Stimulated activated effector memory CD8-positive, alpha-beta T cell treated with anti-CD3 and anti-CD28 coated beads, Interleukin-12 subunit alpha, Interleukin-12 subunit beta, amount 100 ng/mL, for 72 hours (primary cell): ENCODE data around the gene ZNF219.
"Not testable (repeated sequence)": the region's sequence is repeated elsewhere in the genome, so short reads cannot be mapped to it uniquely, and the experiment has no call there.

Source experiments
- ATAC-seq: fragments of 150-1000 bp; cut with Tn5 transposase; 2 replicates; pipeline ENCODE4 v1.10.0; 2021
- DNase-seq, 2 donors: peaks; one replicate each; pipeline ENCODE4 v3.0.0; 2021 to 2022; ENCODE audit warnings: low spot score in 2 of 2
- H3K27ac Mint-ChIP-seq: one replicate; pipeline ENCODE4 v1.8.0; 2022; ENCODE audit warnings: mild to moderate bottlenecking, mixed read lengths
- H3K36me3 Mint-ChIP-seq: one replicate; pipeline ENCODE4 v1.8.0; 2022; ENCODE audit warnings: mild to moderate bottlenecking, mixed read lengths
- H3K4me1 Mint-ChIP-seq: one replicate; pipeline ENCODE4 v1.8.0; 2022; ENCODE audit warnings: mixed read lengths
- H3K4me3 Mint-ChIP-seq: one replicate; pipeline ENCODE4 v1.8.0; 2022; ENCODE audit warnings: mild to moderate bottlenecking, mixed read lengths
- H3K9me3 Mint-ChIP-seq: one replicate; pipeline ENCODE4 v1.8.0; 2022; ENCODE audit warnings: mixed read lengths

Gene ZNF219

DNA sequence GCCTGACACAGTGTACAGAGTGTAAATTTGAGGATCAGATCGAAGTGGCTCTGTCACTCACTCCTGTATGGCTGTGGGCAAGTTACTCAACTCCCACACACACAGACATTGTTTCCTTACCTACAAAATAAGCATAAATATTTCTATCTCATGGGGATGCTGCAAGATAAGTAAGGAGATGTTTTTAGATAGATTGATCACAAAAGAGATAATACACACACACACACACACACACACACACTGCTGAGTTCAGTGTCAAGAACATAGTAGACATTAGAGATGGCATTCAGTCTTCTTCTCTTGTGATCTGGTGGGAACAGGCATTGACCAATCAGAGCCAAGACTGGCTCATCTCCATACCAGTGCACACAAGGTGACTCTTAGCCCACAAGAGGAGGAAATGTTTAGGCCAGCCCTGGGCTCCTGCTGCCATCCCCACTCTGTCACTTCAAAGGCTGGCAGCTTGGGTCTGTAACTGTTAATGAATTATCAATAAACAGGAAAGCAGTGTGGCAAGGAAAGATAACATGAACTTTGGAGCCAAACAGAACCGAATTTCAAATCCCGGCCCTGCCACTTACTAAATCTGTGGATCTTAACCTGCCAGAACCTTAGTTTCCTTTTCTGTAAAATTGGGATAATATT lies 44.2 kb downstream of the ZNF219 start:
- Mint-ChIP-seq H3K9me3 (no peaks in the 10 kb centered on the region), H3K36me3 (no peaks in the 10 kb centered on the region), H3K4me3 (no peak overlapping the region), H3K27ac (no peak overlapping the region), H3K4me1 (no peaks in the 10 kb centered on the region)
- DNase-seq (no peak), ATAC-seq (peak; percentile 76)

GRCh38 chr14:21053184-21054122 lies 45.0 kb downstream of the ZNF219 start:
- no peaks in the 10 kb centered on the region for H3K36me3 Mint-ChIP-seq
- H3K27ac Mint-ChIP-seq, result no peak overlapping the region
- no peak for DNase-seq
- H3K4me3 Mint-ChIP-seq, result no peak overlapping the region
- ATAC-seq, result no peak
- H3K9me3 Mint-ChIP-seq, result no peaks in the 10 kb centered on the region
- H3K4me1 Mint-ChIP-seq, result no peaks in the 10 kb centered on the region

GRCh38 chr14:21050597-21050996 lies 47.9 kb downstream of the ZNF219 start:
- Mint-ChIP-seq H3K4me3 (no peak overlapping the region), H3K27ac (no peak overlapping the region), H3K36me3 (no peaks in the 10 kb centered on the region), H3K4me1 (no peaks in the 10 kb centered on the region), H3K9me3 (no peaks in the 10 kb centered on the region)
- DNase-seq (no peak), ATAC-seq (no peak)

GRCh38 chr14:21049271-21049673 lies 49.2 kb downstream of the ZNF219 start:
- Mint-ChIP-seq H3K4me3 (no peak overlapping the region), H3K27ac (no peak overlapping the region), H3K4me1 (peaks cover 6% of the 10 kb centered on the region), H3K36me3 (no peaks in the 10 kb centered on the region), H3K9me3 (no peaks in the 10 kb centered on the region)
- DNase-seq (no peak), ATAC-seq (peak; percentile 71)

DNA sequence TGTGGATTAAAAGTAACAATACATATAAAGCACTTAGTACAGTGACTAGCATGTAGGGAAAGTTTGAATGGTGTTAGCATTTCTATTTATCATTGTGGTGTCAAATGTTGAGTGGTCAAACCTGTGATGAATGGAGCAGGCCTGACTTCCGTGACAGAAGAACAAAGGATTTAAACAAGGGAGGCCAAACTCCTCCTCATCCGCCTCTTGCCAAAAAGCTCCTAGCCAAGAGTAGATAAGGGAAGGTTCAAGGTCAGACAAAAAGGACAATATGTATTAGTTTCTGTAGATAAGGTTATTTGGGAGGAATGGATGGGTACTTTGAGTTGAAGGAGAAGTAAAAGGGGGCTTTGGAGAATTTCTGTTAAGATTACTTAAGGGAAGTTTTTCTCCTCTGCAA lies 49.8 kb downstream of the ZNF219 start:
- Mint-ChIP-seq H3K36me3 (no peaks in the 10 kb centered on the region), H3K4me3 (no peak overlapping the region), H3K9me3 (no peaks in the 10 kb centered on the region), H3K4me1 (peaks cover 8% of the 10 kb centered on the region), H3K27ac (no peak overlapping the region)
- DNase-seq, result no peak
- no peak for ATAC-seq

GRCh38 chr14:21047378-21047781 lies 51.1 kb downstream of the ZNF219 start:
- Mint-ChIP-seq H3K27ac (no peak overlapping the region), H3K36me3 (no peaks in the 10 kb centered on the region), H3K4me3 (no peak overlapping the region), H3K4me1 (peaks cover 8% of the 10 kb centered on the region), H3K9me3 (no peaks in the 10 kb centered on the region)
- DNase-seq (no peak), ATAC-seq (no peak)

DNA sequence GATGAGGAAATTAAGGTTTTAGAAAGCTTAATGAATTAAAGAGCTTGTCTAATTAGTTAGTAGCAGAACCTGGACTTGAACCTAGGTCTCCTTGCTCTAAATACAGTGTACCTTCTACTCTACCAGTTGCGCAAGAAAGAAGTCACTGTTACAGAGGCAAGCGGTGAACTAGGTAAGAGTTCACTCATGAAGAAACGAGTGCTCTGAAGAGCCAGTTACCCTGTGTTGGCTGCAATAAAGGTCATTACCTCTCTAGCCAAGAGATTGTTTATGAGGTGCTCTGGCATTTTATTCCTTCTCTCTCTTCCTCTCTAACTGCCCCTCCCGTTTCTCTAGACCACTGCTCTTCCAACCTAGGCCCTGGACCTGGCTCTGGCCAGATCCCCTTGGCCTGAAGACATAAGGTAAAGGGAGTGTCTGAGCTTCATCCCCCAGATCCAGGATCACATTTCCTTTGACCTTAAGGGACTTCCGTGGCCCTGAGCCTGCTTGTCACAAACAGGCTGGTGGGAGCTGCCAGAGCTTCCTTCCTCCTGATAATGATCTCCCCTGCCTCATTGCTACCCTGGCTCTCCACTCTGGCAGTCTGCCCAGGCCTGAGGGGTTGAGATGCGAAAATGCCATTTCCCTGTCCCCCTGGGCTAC lies 54.4 kb downstream of the ZNF219 start:
- Mint-ChIP-seq H3K27ac (peak overlapping the region; percentile 17), H3K9me3 (no peaks in the 10 kb centered on the region), H3K4me1 (peaks cover 8% of the 10 kb centered on the region), H3K4me3 (no peak overlapping the region), H3K36me3 (no peaks in the 10 kb centered on the region)
- DNase-seq (no peak), ATAC-seq (no peak)

GRCh38 chr14:21043387-21043973 lies 55.0 kb downstream of the ZNF219 start:
- ATAC-seq, result no peak
- DNase-seq, result no peak
- H3K27ac Mint-ChIP-seq, result no peak overlapping the region

GRCh38 chr14:21042918-21043317 lies 55.5 kb downstream of the ZNF219 start:
- no peaks in the 10 kb centered on the region for H3K9me3 Mint-ChIP-seq
- no peak overlapping the region for H3K4me3 Mint-ChIP-seq
- peak overlapping the region; percentile 2 for H3K27ac Mint-ChIP-seq
- no peaks in the 10 kb centered on the region for H3K36me3 Mint-ChIP-seq
- DNase-seq, result no peak
- no peak for ATAC-seq
- H3K4me1 Mint-ChIP-seq, result peaks cover 8% of the 10 kb centered on the region

More at GRCh38 chr14:21043387-21043973, 55.0 kb downstream of the ZNF219 start:
- Mint-ChIP-seq H3K9me3 (no peaks in the 10 kb centered on the region), H3K4me1 (peaks cover 8% of the 10 kb centered on the region), H3K36me3 (no peaks in the 10 kb centered on the region), H3K4me3 (no peak overlapping the region)

DNA sequence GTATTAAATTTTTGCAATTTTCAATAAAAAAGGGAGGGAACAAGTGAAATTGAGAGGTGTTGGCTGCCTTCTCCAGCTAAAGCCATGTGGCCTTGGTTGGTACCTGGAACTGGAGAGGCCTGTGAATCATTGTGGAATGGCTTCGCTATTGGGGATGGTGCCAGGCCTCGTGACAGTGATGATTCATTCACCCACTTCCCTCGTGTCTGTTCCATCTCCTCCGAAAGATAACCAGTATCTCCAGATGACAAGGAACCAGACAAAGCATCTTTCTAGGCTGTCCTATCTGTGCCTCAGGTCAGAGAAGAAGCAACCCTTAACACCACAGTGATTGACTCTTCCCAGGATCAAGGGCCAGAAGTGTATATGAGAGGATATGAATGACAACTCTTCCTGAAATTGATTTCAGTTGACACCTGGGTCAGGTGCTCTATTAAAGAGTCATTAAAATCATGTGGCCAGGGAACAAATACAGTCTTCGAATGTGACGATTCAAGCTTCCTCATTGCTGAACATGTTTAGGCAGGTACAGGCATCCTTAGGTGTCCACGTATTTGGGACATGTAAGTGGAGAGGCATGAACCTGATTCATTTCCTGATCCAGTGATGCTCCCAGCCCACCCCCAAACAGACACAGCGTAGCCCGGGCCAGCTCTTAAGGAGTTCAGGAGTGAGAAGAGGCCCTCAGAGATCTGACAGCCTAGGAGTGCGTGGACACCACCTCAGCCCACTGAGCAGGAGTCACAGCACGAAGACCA lies 56.6 kb downstream of the ZNF219 start, which contains the start of gene RNASE7:
TSS of gene RNASE7 (plus strand) at position 687 of the 758 bp plus-strand sequence. CDS start 631 bp downstream, outside the sequence.
- H3K27ac Mint-ChIP-seq, result peak within 1 kb of the TSS; percentile 2
- H3K4me3 Mint-ChIP-seq, result no peak within 1 kb of the TSS
- H3K4me1 Mint-ChIP-seq, result peaks cover 8% of the 10 kb centered on the region
- no peak for DNase-seq
- no peak for ATAC-seq
- no peaks in the 10 kb centered on the region for H3K9me3 Mint-ChIP-seq
- H3K36me3 Mint-ChIP-seq, result no peaks in the 10 kb centered on the region

DNA sequence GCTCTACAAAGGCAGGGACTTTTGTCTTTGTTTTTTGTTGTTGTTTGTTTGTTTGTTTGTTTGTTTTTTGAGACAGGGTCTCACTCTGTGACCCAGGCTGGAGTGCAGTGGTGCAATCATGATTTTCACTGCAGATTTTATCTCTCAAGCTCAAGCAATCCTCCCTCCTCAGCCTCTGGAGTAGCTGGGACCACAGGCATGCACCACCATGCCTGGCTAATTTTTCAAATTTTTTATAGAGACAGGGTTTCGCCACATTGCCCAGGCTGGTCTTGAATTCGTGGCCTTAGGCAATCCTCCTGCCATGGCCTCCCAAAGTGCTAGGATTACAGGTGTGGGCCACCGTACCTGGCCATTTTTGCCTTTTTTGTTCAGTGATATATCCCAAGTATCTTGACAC lies 57.5 kb downstream of the ZNF219 start:
- not testable (repeated sequence) for H3K36me3 Mint-ChIP-seq, ATAC-seq, DNase-seq, H3K4me1 Mint-ChIP-seq, H3K4me3 Mint-ChIP-seq, H3K9me3 Mint-ChIP-seq
- peak overlapping the region; percentile 36 for H3K27ac Mint-ChIP-seq

GRCh38 chr14:21040370-21040925 lies 58.0 kb downstream of the ZNF219 start:
- Mint-ChIP-seq H3K36me3 (no peaks in the 10 kb centered on the region), H3K27ac (peak overlapping the region; percentile 36), H3K9me3 (no peaks in the 10 kb centered on the region), H3K4me3 (no peak overlapping the region), H3K4me1 (peaks cover 8% of the 10 kb centered on the region)
- ATAC-seq (no peak), DNase-seq (no peak)
